GM12874 (cell line): ENCODE results near the gene ABCA7.

Experiments used
- TF ChIP-seq, protein P1 (sequence below): IDR thresholded peaks from 2 replicates; pipeline ENCODE4 v1.5.1; 2011; ENCODE audit warnings: low read depth, mild to moderate bottlenecking, control low read depth, low read length, moderate library complexity; ENCODE audit not compliant: insufficient read depth

ABCA7 gene

DNA sequence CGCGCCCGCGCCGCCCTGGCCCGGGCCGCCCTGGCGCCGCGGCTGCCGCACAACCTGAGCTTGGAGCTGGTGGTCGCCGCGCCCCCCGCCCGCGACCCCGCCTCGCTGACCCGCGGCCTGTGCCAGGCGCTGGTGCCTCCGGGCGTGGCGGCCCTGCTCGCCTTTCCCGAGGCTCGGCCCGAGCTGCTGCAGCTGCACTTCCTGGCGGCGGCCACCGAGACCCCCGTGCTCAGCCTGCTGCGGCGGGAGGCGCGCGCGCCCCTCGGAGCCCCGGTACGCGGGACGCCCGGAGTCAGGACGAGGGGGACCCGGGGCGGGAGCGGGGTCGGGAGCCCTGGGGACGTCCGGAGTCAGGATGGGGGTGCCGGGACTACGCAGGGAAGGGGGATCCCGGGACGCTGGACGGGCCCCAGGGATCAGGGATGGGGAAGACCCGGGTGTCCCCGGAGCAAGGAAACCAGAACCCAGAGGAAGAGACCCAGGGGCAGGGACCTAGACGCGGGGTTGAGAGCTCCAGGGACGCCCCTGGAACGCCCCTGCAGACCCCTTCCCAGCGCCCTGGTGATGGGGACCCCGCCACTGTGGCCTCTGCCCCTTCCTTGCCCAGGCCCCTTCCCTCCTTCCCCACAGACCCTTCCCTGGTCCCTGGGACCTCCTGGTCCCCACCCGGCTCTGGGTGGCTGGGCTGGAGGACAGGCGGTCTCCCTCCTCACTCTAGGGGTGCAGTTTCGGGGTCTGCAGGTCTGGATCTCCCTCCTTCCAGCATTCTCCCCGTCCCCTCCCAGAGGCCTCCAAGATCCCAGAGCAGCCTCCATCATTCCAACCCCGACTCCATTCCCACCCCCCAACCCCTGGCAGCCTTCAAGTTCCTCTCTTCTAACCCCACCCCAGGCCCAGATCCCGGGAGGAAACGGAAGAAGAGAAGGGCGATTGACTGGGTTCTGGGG lies 39.0 kb upstream of the ABCA7 start:
- TF ChIP-seq, protein P1, sequence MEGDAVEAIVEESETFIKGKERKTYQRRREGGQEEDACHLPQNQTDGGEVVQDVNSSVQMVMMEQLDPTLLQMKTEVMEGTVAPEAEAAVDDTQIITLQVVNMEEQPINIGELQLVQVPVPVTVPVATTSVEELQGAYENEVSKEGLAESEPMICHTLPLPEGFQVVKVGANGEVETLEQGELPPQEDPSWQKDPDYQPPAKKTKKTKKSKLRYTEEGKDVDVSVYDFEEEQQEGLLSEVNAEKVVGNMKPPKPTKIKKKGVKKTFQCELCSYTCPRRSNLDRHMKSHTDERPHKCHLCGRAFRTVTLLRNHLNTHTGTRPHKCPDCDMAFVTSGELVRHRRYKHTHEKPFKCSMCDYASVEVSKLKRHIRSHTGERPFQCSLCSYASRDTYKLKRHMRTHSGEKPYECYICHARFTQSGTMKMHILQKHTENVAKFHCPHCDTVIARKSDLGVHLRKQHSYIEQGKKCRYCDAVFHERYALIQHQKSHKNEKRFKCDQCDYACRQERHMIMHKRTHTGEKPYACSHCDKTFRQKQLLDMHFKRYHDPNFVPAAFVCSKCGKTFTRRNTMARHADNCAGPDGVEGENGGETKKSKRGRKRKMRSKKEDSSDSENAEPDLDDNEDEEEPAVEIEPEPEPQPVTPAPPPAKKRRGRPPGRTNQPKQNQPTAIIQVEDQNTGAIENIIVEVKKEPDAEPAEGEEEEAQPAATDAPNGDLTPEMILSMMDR, result no peak

DNA sequence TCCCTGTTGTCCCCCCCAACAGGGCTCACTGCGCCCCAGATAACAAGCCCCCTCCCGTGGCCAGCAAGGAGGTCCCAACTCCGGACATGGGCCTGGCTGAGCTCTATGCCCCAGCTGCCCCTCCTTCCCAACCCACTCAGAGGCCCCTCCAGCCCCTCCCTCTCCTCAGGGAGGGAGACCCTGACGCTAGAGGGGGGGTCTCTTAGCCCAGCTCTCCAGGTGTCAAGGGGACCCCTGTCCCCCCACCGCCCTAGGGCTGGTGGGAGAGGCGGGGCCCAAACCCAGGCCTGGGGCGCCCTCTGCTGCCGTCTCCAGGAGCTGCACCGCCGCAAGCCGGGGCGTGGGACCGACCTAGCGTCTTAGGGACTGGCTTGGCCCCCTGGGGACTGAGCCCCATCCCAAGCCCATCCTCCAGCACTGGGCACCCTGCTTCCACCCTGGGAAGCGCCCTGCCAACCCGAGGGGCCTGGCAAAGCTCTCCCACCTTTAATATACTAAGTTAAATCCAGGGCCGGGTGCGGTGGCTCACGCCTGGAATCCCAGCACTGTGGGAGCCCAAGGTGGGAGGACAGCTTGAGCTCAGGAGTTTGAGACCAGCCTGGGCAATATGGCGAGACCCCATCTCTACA lies 38.3 kb upstream of the ABCA7 start:
- TF ChIP-seq, protein P1, result peak; percentile 96

DNA sequence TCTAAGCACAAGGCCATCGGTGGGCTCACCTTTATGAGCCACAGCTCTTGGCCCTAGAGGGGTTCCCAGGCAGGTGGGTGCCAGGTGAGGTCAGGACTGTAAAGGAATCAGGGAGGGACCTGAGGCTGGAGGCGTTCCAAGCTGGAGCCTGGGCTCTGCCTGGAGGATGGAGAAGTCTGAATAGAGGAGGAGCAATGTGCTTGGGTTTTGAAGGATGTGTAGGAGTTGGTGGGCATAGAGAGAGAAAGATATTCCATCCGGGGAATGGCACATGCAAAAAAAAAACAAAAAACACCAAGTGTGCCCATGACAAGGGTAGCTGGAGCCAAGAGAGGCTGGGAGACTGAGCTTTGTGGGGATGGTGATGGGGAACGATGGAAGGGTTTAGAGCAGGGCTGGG lies 37.3 kb upstream of the ABCA7 start:
- TF ChIP-seq, protein P1, result no peak

DNA sequence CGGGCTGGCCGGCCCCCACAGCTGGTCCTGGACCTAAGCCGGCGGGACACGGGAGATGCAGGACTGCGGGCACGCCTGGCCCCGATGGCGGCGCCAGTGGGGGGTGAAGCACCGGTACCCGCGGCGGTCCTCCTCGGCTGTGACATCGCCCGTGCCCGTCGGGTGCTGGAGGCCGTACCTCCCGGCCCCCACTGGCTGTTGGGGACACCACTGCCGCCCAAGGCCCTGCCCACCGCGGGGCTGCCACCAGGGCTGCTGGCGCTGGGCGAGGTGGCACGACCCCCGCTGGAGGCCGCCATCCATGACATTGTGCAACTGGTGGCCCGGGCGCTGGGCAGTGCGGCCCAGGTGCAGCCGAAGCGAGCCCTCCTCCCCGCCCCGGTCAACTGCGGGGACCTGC lies 36.6 kb upstream of the ABCA7 start:
- TF ChIP-seq, protein P1, result no peak

DNA sequence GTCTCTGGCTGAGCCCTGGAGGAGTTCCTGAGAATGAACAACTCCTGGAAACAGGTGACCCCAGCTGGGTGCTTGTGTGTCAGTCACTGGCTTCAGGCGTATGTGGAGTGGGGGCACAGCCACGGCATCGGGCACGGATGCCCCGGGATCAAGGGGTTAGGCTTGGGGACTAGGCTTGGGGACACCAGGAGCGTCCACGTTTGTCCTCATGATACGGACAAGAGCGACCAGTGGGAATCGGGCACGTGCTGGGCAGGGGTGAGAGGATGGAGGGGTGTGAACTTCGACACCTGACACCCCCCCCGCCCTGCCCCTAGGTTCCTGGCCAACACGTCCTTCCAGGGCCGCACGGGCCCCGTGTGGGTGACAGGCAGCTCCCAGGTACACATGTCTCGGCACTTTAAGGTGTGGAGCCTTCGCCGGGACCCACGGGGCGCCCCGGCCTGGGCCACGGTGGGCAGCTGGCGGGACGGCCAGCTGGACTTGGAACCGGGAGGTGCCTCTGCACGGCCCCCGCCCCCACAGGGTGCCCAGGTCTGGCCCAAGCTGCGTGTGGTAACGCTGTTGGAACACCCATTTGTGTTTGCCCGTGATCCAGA lies 35.6 kb upstream of the ABCA7 start:
- TF ChIP-seq, protein P1, result no peak

DNA sequence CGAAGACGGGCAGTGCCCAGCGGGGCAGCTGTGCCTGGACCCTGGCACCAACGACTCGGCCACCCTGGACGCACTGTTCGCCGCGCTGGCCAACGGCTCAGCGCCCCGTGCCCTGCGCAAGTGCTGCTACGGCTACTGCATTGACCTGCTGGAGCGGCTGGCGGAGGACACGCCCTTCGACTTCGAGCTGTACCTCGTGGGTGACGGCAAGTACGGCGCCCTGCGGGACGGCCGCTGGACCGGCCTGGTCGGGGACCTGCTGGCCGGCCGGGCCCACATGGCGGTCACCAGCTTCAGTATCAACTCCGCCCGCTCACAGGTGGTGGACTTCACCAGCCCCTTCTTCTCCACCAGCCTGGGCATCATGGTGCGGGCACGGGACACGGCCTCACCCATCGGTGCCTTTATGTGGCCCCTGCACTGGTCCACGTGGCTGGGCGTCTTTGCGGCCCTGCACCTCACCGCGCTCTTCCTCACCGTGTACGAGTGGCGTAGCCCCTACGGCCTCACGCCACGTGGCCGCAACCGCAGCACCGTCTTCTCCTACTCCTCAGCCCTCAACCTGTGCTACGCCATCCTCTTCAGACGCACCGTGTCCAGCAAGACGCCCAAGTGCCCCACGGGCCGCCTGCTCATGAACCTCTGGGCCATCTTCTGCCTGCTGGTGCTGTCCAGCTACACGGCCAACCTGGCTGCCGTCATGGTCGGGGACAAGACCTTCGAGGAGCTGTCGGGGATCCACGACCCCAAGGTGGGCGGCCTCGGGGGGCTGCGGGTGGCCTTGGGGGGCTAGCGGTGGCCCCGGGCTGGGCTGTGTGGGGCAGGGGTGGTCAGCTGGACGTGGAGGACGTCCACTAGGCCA lies 34.9 kb upstream of the ABCA7 start:
- TF ChIP-seq, protein P1, result no peak
